Keratinocyte (primary cell): ENCODE measurements around the gene HLX. TPM values are rescaled to one million over a fixed set of nuclear protein-coding genes. Genes with fewer than 3 reads are reported as not detected.

ENCODE experiments used
- DNase-seq: peaks from one replicate; pipeline ENCODE4 v3.0.0-alpha.2; 2011; ENCODE audit warnings: low read depth, missing footprints, low spot score
- FAIRE-seq: peaks from 2 replicates; lab custom pipeline; 2011; peaks lifted over from hg19 to GRCh38; lab: Jason Lieb, UNC
- H2AFZ ChIP-seq: 2 replicates; pipeline ENCODE4 v1.6.0; 2012; ENCODE audit warnings: low read length, control low read depth, inconsistent platforms; ENCODE audit not compliant: control insufficient read depth
- H3K27ac ChIP-seq: 2 replicates; pipeline ENCODE4 v1.5.1; 2011; ENCODE audit warnings: low read length; ENCODE audit not compliant: control insufficient read depth, insufficient read depth
- H3K27me3 ChIP-seq: 3 replicates; pipeline ENCODE4 v1.6.0; 2011; ENCODE audit warnings: low read length; ENCODE audit not compliant: control insufficient read depth, insufficient read depth; ENCODE audit errors: extremely low read depth
- H3K36me3 ChIP-seq, 2 experiments: 2 replicates in 1 of 2; 3 replicates in 1 of 2; pipeline ENCODE4 v1.5.1; 2011; ENCODE audit warnings: low read length in 2 of 2, mild to moderate bottlenecking in 1 of 2; ENCODE audit not compliant: control insufficient read depth in 2 of 2, insufficient read depth in 2 of 2; ENCODE audit errors: extremely low read depth in 1 of 2
- H3K4me1 ChIP-seq: 3 replicates; pipeline ENCODE4 v1.5.1; 2011; ENCODE audit warnings: low read length; ENCODE audit not compliant: control insufficient read depth, insufficient read depth; ENCODE audit errors: extremely low read depth
- H3K4me2 ChIP-seq: 3 replicates; pipeline ENCODE4 v1.6.0; 2011; ENCODE audit warnings: low read depth, low read length; ENCODE audit not compliant: control insufficient read depth, insufficient read depth; ENCODE audit errors: extremely low read depth
- H3K4me3 ChIP-seq, 3 experiments: fragments of 200-600 bp in 1 of 3; sonication (generic) in 1 of 3; 2 replicates in 2 of 3; 3 replicates in 1 of 3; pipeline ENCODE4 v1.5.1; 2011 to 2016; ENCODE audit warnings: low read length in 3 of 3, mild to moderate bottlenecking in 3 of 3, control low read depth in 2 of 3, inconsistent platforms in 1 of 3, low read depth in 1 of 3, mixed read lengths in 1 of 3, mixed run types in 1 of 3, moderate library complexity in 1 of 3; ENCODE audit not compliant: control insufficient read depth in 2 of 3, insufficient read depth in 2 of 3; ENCODE audit errors: extremely low read depth in 1 of 3
- H3K79me2 ChIP-seq: 2 replicates; pipeline ENCODE4 v1.6.0; 2012; ENCODE audit warnings: low read length; ENCODE audit not compliant: control insufficient read depth, insufficient read depth
- H3K9ac ChIP-seq: 3 replicates; pipeline ENCODE4 v1.6.0; 2011; ENCODE audit warnings: low read length; ENCODE audit not compliant: control insufficient read depth, insufficient read depth; ENCODE audit errors: extremely low read depth
- H3K9me1 ChIP-seq: 3 replicates; pipeline ENCODE4 v1.6.0; 2011; ENCODE audit warnings: low read length; ENCODE audit not compliant: control insufficient read depth, insufficient read depth; ENCODE audit errors: extremely low read depth
- H3K9me3 ChIP-seq: 2 replicates; pipeline ENCODE4 v1.5.1; 2012; ENCODE audit warnings: low read depth, low read length; ENCODE audit not compliant: control insufficient read depth
- H4K20me1 ChIP-seq: 3 replicates; pipeline ENCODE4 v1.6.0; 2011; ENCODE audit warnings: low read length; ENCODE audit not compliant: control insufficient read depth, insufficient read depth; ENCODE audit errors: extremely low read depth
- EZH2 ChIP-seq: IDR thresholded peaks from one replicate; pipeline ENCODE4 v1.6.1; 2012; ENCODE audit warnings: inconsistent platforms, mild to moderate bottlenecking, low read length, moderate library complexity
- dilution Hi-C: fragments of 300-500 bp; cut with MboI; formaldehyde crosslinking; loops from one replicate; pipeline ENCODE4 v1.7.0; 2020; ENCODE audit warnings: low sequenced_read_pairs; ENCODE audit not compliant: extremely low pct_ligation_motif_present
- polyA plus RNA-seq, 5 experiments: library from polyadenylated mRNA; depleted of rRNA in 3 of 5; stranded (reverse) in 3 of 5; stranded (forward) in 1 of 5; unstranded in 1 of 5; fragments of >200 nt; gene quantifications; 1 replicate in 1 of 5; 2 replicates in 3 of 5; 3 replicates in 1 of 5; pipeline versions ENCODE4 v1.2.1 to v1.2.3, GENCODE V29; 2011 to 2012; ENCODE audit warnings: missing spikeins in 2 of 5, low read depth in 1 of 5, low replicate concordance in 1 of 5
- TF ChIP-seq, protein P1 (sequence below), 3 experiments: IDR thresholded peaks in 1 of 3; conservative IDR thresholded peaks in 1 of 3; optimal IDR thresholded peaks in 1 of 3; 2 replicates in 2 of 3; 3 replicates in 1 of 3; pipeline versions ENCODE3 to v1.5.1; 2011; ENCODE audit warnings: low read length in 3 of 3, mild to moderate bottlenecking in 3 of 3, moderate library complexity in 2 of 3, control low read depth in 1 of 3, inconsistent platforms in 1 of 3; ENCODE audit not compliant: insufficient read depth in 2 of 3; ENCODE audit errors: extremely low read depth in 1 of 3

HLX gene
- polyA plus RNA-seq, 1 donor (not counting 4 experiments of a cell fraction or from before 2014, with no cell fraction given): not detected

DNA sequence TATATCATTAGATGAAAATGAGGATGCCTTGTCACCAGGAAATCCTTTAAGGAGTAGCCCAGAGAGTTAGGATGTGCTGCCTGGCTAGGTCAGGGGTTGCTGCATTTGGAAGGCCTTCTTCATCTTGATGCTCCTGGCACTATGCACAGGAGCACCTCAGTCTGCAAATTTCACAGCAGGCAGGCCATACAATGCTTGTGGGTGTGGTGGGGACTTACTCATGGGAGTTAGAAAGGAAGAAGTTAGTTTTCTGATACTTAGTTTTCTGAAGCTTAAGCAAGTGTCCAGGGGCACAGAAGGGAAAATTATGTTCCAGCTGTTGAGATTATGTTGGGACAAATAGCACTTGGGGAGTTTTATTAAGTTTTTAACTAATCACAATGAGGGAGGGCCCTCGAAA is 11.4 kb downstream of the HLX start:
- Histone ChIP-seq H3K9me3 (peaks cover 15% of the 10 kb centered on the region), H3K9me1 (no peaks in the 10 kb centered on the region), H3K27ac (no peak overlapping the region), H2AFZ (no peak overlapping the region), H3K36me3 (no peaks in the 10 kb centered on the region), H3K4me3 (no peak overlapping the region), H3K4me1 (peaks cover 4% of the 10 kb centered on the region), H3K4me2 (no peak overlapping the region), H3K79me2 (no peaks in the 10 kb centered on the region), H3K27me3 (peaks cover 99% of the 10 kb centered on the region), H3K9ac (no peak overlapping the region), H4K20me1 (no peaks in the 10 kb centered on the region)
- TF ChIP-seq, protein P1, sequence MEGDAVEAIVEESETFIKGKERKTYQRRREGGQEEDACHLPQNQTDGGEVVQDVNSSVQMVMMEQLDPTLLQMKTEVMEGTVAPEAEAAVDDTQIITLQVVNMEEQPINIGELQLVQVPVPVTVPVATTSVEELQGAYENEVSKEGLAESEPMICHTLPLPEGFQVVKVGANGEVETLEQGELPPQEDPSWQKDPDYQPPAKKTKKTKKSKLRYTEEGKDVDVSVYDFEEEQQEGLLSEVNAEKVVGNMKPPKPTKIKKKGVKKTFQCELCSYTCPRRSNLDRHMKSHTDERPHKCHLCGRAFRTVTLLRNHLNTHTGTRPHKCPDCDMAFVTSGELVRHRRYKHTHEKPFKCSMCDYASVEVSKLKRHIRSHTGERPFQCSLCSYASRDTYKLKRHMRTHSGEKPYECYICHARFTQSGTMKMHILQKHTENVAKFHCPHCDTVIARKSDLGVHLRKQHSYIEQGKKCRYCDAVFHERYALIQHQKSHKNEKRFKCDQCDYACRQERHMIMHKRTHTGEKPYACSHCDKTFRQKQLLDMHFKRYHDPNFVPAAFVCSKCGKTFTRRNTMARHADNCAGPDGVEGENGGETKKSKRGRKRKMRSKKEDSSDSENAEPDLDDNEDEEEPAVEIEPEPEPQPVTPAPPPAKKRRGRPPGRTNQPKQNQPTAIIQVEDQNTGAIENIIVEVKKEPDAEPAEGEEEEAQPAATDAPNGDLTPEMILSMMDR (optimal IDR thresholded peaks at IDR 0.05 in 1 of 3, IDR thresholded peaks at IDR 0.05 in 1 of 3, conservative IDR thresholded peaks at IDR 0.05 in 1 of 3; ENCODE audit: extremely low read depth in 1 of 3, insufficient read depth in 2 of 3, low read length in 3 of 3): no peak
- TF ChIP-seq EZH2: no peak
- dilution Hi-C loops: no loop called here
- FAIRE-seq (no peak), DNase-seq (no peak)

DNA sequence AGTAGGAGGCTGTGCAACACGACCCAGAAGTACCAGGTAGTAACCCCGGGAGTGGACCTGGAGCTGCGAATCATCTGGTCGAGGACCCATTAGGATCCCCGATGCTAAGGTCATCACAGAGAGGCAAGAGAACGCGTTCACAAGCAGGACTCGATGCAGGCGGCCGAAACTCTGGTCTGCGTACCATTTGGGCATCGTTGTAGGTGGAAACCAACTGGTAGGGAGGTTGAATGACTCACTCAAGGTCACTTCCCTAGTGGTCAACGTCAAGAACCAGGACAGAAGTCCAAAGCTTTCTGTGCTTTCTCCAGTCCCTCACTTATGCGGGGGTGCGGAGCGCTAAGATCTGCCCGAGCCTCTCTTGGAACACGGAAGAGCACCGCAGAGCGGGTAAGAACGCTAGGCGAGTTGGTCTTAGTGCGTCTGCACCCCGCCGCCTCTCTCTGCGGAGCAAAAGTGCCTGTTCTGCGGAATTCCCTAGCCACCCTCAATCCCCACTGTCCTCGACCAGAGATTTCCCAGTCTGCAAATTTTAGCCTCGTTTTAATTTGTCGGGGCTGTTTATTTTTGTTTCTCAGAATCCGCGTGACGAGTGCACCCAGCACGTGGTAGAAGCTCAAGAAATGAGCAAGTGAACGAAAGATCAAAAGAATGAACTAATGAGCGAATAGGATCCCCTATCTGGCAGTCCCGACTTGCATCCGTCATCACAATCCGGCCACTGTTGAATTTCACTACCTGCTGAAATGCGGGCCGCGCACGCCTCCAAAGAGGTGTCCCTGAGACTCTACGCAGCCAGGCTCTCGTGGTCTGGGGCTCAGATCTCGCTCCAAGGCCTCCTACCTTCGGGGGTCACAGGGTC is 12.2 kb downstream of the HLX start:
- dilution Hi-C loops: no loop called here
- Histone ChIP-seq H3K4me1 (peaks cover 4% of the 10 kb centered on the region), H3K4me2 (no peak overlapping the region), H3K9ac (no peak overlapping the region), H3K9me1 (no peaks in the 10 kb centered on the region), H3K27ac (no peak overlapping the region), H3K27me3 (peaks cover 99% of the 10 kb centered on the region), H3K79me2 (no peaks in the 10 kb centered on the region), H3K4me3 (no peak overlapping the region), H3K9me3 (peaks cover 16% of the 10 kb centered on the region), H3K36me3 (no peaks in the 10 kb centered on the region), H4K20me1 (no peaks in the 10 kb centered on the region), H2AFZ (no peak overlapping the region)
- FAIRE-seq (no peak), DNase-seq (no peak)
- TF ChIP-seq EZH2: peak; percentile 22
- TF ChIP-seq, protein P1 (optimal IDR thresholded peaks at IDR 0.05 in 1 of 3, IDR thresholded peaks at IDR 0.05 in 1 of 3, conservative IDR thresholded peaks at IDR 0.05 in 1 of 3; ENCODE audit: extremely low read depth in 1 of 3, insufficient read depth in 2 of 3, low read length in 3 of 3): no peak
